GM19372 (cell line): ENCODE data around the gene ZBTB4.

ENCODE experiments used
- ATAC-seq: cut with Tn5 transposase; IDR thresholded peaks from one replicate; pipeline ENCODE4 v1.9.1; 2021; ENCODE audit warnings: mild to moderate bottlenecking, low read depth, moderate library complexity; ENCODE audit not compliant: unreplicated experiment

Gene ZBTB4, protein sequence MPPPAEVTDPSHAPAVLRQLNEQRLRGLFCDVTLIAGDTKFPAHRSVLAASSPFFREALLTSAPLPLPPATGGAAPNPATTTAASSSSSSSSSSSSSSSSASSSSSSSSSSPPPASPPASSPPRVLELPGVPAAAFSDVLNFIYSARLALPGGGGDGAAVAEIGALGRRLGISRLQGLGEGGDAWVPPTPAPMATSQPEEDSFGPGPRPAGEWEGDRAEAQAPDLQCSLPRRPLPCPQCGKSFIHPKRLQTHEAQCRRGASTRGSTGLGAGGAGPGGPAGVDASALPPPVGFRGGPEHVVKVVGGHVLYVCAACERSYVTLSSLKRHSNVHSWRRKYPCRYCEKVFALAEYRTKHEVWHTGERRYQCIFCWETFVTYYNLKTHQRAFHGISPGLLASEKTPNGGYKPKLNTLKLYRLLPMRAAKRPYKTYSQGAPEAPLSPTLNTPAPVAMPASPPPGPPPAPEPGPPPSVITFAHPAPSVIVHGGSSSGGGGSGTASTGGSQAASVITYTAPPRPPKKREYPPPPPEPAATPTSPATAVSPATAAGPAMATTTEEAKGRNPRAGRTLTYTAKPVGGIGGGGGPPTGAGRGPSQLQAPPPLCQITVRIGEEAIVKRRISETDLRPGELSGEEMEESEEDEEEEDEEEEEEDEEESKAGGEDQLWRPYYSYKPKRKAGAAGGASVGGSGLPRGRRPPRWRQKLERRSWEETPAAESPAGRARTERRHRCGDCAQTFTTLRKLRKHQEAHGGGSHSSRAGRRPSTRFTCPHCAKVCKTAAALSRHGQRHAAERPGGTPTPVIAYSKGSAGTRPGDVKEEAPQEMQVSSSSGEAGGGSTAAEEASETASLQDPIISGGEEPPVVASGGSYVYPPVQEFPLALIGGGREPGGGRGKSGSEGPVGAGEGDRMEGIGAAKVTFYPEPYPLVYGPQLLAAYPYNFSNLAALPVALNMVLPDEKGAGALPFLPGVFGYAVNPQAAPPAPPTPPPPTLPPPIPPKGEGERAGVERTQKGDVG

DNA sequence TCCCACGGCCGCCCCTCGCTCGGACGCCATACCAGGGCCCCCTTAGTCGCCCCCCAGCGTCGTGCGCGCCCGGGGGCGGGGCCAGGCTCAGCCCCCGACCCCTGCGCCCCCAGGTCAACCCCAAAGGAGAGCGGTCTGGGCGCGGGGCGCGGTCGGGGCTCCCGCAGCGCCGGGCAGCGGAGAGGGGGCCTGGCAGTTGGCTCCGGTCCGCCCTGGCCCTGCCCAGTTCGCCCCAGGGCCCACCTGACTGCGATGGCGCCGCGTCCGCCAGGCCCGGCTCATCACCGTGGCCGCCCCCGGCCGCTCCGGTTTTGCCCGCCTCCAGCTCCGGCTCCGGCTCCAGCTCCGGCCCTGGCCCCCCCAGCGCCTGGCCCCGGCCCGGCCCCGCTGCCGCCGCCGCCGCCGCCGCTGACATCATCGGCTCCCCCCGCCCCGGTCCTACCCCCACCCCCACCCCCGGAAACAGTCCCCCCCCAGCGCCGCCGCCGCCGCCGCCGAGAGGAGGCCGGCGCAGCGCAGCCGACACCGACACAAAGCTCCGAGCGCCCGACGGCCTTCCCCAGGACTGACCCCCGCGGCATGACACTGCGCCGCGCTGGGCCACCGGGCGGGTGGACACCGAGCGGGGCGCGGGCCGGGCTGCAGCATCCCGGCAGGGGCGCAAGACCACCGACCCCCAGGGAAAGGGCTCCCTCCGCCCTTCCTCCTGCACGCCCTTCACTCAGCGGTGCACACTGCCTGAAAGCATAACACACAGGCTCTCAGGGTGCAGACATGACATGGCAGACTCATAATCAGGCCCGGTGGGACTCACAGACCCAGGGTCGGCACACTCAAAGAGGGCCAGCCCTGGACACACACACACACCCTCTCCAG, at the start of gene ZBTB4:
Gene ZBTB4 (minus strand): TSS at position 419 of the 876 bp plus-strand sequence. CDS start 12,830 bp downstream, outside the sequence.
- ATAC-seq = no peak

DNA sequence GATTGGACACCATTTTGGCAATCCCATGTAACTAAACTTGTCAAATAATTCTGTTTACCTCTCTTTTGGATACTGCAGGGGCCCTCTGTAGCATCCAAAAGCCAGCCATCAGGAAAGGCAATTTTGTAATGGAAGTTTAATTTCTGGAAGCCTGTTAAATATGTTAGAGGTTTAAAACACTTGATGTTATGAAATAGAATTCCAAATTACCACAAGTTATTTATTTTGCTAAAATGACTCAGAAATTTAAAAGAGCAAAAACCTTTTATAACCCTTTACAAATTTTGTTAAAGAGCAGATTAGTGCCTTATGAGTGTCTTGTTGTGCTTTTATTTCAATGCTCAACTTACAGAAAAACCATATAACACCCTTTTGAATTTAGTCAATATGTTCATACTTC, 49.4 kb upstream of the ZBTB4 start:
- no peak for ATAC-seq

DNA sequence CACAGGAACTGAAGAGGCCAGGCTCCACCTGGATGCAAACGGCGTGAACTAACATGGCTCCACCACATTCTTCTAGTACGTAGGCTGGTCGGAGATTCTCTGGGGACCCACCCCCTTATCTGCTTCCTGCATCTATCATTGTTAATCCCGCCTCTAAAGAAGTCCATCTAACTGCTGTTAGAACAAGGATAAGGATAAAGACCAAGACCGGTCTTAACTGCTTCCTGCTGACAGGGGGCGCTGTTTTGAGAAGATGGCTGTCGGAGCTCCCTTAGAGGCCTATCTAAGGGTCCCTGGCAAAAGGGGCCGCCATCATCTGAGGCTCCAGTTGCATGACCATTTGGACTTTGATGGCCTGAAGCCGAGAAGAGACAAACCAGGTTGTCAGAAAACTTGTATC, 43.6 kb upstream of the ZBTB4 start:
- ATAC-seq = no peak

DNA sequence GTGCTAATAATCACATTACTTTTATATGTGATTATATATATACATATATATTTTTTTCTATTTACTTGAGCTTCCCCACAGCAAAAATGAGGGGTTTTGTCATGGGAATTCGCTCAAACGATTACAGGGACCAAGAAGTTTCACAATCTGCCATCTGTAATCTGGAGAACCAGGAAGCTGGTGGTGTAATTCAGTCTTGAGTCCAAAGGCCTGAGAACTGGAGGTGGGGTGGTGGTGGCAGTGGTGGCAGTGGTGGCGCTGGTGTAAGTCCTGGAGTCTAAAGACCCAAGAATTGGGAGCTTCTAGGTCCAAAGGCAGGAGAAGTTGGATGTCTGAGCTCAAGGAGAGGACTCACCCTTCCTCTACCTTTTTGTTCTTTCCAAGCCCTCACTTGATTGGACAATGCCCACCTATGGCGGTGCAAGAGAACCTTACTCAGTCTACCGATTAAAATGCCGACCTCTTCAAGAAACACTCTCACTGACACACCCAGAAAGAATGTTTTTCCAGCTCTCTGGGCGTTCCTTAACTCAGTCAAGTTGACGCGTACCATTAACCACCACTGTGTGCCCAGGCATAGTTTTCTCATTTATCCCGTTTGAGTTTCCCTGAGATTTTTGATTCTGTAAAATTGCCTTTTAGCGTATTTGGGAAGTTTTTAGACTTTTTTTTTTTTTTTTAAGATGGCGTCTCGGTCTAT, 36.6 kb upstream of the ZBTB4 start:
- no peak for ATAC-seq

DNA sequence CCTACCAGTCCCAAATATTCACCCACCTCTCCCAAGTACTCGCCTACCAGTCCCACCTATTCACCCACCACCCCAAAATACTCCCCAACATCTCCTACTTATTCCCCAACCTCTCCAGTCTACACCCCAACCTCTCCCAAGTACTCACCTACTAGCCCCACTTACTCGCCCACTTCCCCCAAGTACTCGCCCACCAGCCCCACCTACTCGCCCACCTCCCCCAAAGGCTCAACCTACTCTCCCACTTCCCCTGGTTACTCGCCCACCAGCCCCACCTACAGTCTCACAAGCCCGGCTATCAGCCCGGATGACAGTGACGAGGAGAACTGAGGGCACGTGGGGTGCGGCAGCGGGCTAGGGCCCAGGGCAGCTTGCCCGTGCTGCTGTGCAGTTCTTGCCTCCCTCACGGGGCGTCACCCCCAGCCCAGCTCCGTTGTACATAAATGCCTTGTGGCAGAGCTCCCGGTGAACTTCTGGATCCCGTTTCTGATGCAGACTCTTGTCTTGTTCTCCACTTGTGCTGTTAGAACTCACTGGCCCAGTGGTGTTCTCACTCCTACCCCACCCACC, 34.5 kb upstream of the ZBTB4 start:
- ATAC-seq = no peak

DNA sequence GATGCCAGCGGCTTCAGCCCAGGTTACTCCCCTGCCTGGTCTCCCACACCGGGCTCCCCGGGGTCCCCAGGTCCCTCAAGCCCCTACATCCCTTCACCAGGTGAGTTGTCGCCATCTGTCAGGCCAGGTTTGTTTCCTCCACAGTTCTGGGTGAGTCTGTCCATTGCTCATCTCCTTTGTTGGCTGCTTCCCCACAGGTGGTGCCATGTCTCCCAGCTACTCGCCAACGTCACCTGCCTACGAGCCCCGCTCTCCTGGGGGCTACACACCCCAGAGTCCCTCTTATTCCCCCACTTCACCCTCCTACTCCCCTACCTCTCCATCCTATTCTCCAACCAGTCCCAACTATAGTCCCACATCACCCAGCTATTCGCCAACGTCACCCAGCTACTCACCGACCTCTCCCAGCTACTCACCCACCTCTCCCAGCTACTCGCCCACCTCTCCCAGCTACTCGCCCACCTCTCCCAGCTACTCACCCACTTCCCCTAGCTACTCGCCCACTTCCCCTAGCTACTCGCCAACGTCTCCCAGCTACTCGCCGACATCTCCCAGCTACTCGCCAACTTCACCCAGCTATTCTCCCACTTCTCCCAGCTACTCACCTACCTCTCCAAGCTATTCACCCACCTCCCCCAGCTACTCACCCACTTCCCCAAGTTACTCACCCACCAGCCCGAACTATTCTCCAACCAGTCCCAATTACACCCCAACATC, 33.6 kb upstream of the ZBTB4 start:
- no peak for ATAC-seq

DNA sequence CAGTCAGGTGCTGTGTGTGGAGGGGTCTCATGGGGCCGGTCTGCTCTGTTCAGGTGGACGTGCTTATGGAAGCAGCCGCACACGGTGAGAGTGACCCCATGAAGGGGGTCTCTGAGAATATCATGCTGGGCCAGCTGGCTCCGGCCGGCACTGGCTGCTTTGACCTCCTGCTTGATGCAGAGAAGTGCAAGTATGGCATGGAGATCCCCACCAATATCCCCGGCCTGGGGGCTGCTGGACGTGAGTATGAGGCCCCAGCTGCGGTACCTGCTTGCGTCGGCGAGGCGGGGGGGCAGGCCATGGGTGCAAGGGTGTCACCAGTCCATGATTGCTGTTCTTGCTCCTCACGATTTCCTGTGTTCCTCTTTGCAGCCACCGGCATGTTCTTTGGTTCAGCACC, 32.7 kb upstream of the ZBTB4 start:
- no peak for ATAC-seq

DNA sequence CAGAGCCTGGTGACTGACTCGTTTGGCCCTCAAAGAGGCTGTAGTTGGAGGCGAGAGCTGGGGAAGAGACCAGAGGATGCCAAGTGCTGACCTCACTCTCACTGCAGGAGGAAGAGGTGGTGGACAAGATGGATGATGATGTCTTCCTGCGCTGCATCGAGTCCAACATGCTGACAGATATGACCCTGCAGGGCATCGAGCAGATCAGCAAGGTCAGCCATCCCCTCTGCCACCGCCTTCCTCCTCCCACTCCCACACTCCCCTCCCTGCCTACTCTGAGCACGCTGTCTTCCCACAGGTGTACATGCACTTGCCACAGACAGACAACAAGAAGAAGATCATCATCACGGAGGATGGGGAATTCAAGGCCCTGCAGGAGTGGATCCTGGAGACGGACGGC, 31.7 kb upstream of the ZBTB4 start:
- no peak for ATAC-seq

DNA sequence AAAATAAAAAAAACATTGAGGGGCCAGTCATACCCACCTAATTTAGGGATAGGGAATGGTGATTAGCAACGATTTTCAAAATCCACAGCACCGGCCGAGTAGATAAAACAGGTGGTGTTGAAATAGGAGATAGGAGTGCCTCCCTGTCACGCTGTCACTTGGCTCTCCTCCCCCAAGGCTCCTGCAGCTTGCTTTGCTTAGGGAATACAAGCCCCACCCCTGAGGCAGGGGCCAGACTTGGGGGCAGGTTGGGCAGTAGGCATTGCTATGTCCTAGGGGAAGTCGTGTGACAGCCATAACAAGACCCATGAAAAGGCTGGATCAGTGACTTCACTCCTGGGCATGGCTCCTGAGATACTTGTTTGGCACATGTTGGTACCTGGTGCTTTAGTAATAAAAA, 30.5 kb upstream of the ZBTB4 start:
- ATAC-seq = no peak

DNA sequence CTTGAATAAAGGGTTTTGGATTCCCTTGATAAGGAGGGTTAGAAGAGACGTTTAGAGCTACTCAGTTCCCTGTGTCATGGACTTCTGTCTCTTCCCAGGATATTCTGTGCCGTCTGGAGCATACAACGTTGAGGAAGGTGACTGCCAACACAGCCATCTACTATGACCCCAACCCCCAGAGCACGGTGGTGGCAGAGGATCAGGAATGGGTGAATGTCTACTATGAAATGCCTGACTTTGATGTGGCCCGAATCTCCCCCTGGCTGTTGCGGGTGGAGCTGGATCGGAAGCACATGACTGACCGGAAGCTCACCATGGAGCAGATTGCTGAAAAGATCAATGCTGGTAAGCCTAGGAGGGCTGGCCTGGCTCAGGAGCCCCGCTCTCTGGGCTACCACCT, 29.4 kb upstream of the ZBTB4 start:
- no peak for ATAC-seq

DNA sequence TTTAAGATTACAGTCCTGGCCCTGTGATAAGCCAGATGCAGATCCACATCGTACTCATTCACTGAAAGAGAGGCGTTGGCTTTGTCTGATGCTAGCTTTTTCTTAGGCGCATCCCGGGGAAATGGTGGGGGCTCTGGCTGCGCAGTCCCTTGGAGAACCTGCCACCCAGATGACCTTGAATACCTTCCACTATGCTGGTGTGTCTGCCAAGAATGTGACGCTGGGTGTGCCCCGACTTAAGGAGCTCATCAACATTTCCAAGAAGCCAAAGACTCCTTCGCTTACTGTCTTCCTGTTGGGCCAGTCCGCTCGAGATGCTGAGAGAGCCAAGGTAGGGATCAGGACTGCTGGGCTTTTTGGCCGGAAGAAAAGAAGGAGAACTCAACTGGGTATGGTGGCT, 28.7 kb upstream of the ZBTB4 start:
- ATAC-seq = no peak

DNA sequence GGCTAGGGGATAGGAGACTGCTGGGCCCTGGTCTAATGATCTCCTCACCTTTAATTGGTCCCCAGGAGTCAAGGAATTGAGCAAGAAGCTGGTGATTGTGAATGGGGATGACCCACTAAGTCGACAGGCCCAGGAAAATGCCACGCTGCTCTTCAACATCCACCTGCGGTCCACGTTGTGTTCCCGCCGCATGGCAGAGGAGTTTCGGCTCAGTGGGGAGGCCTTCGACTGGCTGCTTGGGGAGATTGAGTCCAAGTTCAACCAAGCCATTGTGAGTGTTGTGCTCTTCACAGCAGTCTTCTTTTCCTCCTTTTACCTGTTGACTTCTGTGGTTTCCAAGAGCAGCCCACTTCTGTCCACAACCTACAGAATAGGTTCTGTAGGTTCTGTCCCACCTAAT, 24.1 kb upstream of the ZBTB4 start:
- no peak for ATAC-seq

DNA sequence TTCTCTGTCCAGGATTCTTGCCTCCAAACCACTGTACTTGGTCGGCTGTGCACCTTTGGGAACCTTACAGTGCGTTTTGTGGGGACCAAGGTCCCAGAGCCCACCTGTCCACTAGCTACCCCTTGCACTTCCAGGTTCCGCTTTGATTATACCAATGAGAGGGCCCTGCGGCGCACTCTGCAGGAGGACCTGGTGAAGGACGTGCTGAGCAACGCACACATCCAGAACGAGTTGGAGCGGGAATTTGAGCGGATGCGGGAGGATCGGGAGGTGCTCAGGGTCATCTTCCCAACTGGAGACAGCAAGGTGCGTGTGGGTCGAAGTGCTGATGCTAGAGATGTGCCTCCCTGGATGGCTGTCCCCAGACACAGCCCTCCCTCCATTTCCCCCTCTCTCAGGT, 23.6 kb upstream of the ZBTB4 start:
- no peak for ATAC-seq

DNA sequence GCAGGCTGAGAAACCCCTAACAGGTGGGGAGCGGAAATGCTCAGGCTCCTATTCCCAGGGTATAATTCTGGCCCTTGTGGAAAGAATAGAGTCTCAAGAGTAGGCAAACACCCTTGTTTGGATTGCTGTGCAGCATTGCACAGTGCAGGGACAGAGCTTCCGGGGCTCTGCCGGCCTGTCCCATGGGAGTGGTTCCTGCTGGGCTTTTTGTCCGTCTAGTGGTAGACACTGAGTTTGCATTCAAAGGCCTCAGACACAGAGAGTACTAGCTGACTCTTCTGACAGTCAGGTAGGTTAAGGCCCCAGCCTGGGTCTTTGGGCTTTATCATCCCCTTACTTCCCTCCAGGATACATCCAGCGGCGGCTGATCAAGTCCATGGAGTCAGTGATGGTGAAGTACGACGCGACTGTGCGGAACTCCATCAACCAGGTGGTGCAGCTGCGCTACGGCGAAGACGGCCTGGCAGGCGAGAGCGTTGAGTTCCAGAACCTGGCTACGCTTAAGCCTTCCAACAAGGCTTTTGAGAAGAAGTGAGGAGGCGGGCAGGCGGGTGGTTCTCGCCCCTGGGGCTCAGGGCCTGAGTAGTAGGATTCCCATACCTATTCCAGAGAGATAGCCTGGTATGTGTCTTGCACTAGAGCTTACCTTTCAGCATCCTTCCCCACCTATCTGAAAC, 22.9 kb upstream of the ZBTB4 start:
- no peak for ATAC-seq

DNA sequence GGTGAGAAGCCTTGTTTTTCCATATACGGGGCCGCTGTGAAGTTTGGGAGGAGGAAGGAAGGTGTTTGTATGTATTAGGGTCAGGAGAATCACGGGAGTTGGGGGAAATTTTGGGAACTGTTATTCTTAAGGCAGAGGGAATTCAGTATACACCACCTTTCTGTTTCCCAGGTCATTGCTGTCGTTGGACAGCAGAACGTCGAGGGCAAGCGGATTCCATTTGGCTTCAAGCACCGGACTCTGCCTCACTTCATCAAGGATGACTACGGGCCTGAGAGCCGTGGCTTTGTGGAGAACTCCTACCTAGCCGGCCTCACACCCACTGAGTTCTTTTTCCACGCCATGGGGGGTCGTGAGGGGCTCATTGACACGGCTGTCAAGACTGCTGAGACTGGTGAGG, 22.3 kb upstream of the ZBTB4 start:
- ATAC-seq = no peak

DNA sequence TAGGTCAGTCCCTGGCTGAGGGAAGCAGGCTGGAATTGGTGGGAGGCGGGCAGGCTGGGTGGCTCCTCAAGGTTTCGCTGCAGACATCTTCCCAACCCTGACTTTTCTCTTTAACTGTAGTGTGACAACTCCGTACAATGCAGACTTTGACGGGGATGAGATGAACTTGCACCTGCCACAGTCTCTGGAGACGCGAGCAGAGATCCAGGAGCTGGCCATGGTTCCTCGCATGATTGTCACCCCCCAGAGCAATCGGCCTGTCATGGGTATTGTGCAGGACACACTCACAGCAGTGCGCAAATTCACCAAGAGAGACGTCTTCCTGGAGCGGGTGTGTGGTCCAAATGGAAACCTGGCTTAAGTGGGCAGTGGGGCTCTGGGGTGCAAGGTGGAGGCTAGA, 19.7 kb upstream of the ZBTB4 start:
- no peak for ATAC-seq

DNA sequence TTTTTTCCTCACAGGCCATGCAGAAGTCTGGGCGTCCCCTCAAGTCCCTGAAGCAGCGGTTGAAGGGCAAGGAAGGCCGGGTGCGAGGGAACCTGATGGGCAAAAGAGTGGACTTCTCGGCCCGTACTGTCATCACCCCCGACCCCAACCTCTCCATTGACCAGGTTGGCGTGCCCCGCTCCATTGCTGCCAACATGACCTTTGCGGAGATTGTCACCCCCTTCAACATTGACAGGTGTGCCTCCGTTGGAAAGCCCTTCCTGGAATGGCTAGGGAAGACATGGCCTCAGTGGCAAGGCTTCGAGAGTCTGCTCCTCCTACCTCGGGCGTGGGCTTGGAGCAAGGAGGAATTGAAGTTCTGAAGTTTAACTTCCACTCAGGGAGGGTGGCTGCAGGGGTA, 18.2 kb upstream of the ZBTB4 start:
- no peak for ATAC-seq

DNA sequence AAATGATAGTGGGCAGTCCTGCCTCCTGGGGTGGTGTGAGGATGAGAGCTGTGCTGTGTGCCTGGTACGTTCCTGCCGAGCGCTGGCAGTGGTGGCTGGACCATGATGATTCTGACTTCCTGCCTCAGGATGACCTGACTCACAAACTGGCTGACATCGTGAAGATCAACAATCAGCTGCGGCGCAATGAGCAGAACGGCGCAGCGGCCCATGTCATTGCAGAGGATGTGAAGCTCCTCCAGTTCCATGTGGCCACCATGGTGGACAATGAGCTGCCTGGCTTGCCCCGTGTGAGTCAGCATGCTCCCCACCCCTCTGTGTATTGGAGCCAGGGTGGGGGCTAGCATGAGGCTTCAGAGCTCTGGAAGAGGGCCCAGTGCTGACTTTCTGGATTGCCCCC, 17.8 kb upstream of the ZBTB4 start:
- no peak for ATAC-seq
